IPS-11a (cell line): Measurements from ENCODE around the gene HBG2.
"Not testable (repeated sequence)": the region's sequence is repeated elsewhere in the genome, so short reads cannot be mapped to it uniquely, and the experiment has no call there.

Experiments
- H3K4me3 ChIP-seq: one replicate; pipeline ENCODE4 v1.5.1; 2013; ENCODE audit warnings: low read depth, low read length, control low read depth

The HBG2 gene

GRCh38 chr11:5282628-5283027, 28.0 kb upstream of the HBG2 start:
- H3K4me3 ChIP-seq: no peak overlapping the region

DNA sequence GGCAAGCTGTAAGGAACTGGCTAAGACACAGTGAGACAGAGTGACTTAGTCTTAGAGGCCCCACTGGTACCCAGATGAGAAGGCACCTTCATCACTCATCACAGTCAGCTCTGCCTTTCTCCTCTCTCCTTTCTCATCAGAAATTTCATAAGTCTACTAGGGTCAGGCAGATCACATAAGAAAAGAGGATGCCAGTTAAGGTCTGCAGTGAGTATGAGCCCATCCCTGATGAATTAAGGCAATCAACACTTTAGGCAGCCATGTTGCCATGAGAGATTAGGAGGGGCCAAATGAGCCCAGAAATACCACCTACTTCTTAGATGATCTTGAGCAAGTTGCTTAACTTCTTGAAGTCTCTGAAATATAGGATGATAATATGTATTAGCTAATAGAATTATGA, 27.0 kb upstream of the HBG2 start:
- no peak overlapping the region for H3K4me3 ChIP-seq

DNA sequence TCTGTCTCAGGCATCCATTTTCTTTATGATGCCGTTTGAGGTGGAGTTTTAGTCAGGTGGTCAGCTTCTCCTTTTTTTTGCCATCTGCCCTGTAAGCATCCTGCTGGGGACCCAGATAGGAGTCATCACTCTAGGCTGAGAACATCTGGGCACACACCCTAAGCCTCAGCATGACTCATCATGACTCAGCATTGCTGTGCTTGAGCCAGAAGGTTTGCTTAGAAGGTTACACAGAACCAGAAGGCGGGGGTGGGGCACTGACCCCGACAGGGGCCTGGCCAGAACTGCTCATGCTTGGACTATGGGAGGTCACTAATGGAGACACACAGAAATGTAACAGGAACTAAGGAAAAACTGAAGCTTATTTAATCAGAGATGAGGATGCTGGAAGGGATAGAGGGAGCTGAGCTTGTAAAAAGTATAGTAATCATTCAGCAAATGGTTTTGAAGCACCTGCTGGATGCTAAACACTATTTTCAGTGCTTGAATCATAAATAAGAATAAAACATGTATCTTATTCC, 26.1 kb upstream of the HBG2 start:
- H3K4me3 ChIP-seq: no peak overlapping the region

GRCh38 chr11:5279471-5280090, 25.0 kb upstream of the HBG2 start:
- no peak overlapping the region for H3K4me3 ChIP-seq

- H3K4me3 ChIP-seq: no peak overlapping the region
Observed at GRCh38 chr11:5277807-5278382, 23.3 kb upstream of the HBG2 start.

DNA sequence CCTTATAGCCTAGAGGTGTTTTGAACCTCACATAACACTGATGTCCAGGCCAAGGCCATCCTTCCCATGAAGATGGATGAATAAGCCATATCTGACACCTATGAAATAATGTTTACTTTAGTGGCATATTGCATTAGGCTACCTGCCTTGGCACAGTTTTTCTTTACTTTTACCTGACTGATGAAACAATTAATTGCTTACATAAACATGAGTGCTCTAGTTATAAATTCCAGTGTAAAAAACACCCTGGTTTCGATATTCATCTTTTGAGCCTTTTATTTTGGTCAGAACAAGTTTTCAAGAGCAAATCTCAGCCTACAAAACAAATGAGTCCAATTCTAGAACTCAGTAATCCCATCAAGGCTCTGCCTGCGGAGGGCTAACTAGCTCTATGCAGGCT, 22.1 kb upstream of the HBG2 start:
- no peak overlapping the region for H3K4me3 ChIP-seq

DNA sequence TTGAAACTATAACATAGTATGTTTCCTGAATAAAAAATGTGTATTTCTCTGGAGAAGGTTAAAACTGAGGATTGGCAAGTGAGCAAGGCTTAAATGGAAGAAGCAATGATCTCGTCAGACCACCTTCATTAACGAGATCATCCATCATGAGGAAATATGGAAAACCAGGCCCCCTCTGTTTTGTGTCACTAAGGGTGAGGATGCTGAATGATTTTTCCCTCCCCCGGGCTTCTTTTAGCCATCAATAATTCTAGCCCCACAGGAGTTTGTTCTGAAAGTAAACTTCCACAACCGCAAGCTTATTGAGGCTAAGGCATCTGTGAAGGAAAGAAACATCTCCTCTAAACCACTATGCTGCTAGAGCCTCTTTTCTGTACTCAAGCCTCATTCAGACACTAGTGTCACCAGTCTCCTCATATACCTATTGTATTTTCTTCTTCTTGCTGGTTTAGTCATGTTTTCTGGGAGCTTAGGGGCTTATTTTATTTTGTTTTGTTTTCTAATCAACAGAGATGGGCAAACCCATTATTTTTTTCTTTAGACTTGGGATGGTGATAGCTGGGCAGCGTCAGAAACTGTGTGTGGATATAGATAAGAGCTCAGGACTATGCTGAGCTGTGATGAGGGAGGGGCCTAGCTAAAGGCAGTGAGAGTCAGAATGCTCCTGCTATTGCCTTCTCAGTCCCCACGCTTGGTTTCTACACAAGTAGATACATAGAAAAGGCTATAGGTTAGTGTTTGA, 21.0 kb upstream of the HBG2 start:
- H3K4me3 ChIP-seq: no peak overlapping the region

DNA sequence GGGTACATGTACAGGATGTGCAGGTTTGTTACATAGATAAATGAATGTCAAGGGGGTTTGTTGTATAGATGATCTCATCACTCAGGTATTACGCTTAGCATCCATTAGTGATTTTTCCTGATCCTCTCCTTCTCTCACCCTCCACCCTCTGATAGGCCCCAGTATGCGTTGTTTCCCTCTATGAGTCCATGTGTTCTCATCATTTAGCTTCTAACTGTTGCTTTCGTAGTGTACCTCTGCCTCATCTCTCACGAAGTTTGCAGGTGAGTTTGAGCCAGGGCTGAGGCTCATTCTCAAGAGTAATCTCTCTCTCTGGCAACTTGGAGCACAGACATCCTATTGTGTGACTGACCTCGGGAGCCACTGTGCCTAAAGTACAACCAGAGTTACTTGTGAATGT, 19.8 kb upstream of the HBG2 start:
- no peak overlapping the region for H3K4me3 ChIP-seq

DNA sequence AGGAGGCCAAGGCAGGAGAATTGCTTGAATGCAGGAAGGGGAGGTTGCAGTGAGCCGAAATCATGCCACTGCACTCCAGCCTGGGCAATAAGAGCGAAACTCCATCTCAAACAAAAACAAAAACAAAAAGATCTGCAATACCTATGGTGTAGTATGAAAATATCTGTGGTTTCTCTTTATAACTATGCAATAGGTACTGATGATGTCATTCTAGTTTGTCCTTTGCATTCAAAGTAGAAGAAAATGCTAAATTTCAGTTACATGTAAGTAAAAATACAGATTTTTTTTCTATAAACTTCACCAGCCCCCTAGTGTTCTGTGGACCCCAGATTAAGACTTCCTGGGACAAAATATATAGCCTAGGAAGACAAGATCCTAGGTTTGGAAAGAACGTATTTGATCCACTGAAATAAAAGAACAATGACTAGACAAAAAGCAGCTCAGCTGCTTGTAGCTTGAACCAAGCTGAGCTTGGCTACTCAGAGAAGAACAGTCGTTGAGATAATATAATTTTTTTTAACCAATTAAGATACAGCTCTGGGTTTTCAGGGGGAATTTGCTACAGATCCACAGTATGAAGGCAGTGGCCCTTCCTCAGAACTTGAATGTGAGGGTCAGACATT, 17.9 kb upstream of the HBG2 start:
- H3K4me3 ChIP-seq: no peak overlapping the region

- no peak within 1 kb of the TSS for H3K4me3 ChIP-seq
Observed at GRCh38 chr11:5269715-5270147, 15.2 kb upstream of the HBG2 start, which contains the start of gene HBE1. HBE1 (minus strand) TSS chr11:5269945; CDS start chr11:5269890, 55 bp downstream.

DNA sequence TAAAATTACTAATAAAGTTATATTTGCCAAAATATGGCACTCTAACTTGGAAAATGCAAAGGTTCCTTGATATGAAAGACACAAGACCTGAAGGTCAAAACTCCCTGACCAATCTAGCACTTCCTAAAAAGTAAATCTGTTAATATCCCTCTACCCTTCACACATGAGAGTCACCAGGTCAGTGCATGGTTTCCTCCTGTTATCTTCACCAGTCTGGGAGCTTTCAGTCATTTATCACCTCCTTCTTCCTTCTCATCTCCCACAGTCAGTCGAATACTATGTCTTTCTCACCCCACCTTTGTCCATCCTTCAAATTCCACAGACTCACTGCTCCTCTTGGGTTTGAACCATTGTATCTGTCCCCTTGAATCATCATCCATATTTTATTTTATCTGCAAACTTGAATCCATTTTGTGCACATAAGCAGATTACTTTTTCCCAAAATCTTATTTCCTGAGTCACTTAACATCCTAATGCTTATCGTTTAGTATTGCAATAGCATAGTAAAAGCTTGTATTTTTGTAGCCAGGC, 12.5 kb upstream of the HBG2 start:
- H3K4me3 ChIP-seq: no peak overlapping the region

GRCh38 chr11:5266609-5267008, 12.0 kb upstream of the HBG2 start:
- no peak overlapping the region for H3K4me3 ChIP-seq

- no peak overlapping the region for H3K4me3 ChIP-seq
Observed at GRCh38 chr11:5265832-5266231, 11.3 kb upstream of the HBG2 start.

- H3K4me3 ChIP-seq: no peak overlapping the region
Observed at GRCh38 chr11:5258543-5259262, 4.1 kb upstream of the HBG2 start.

- no peak overlapping the region for H3K4me3 ChIP-seq
Observed at GRCh38 chr11:5257296-5257695, 2.7 kb upstream of the HBG2 start.

GRCh38 chr11:5254023-5254422, 558 bp downstream of the HBG2 start:
- not testable (repeated sequence) for H3K4me3 ChIP-seq

DNA sequence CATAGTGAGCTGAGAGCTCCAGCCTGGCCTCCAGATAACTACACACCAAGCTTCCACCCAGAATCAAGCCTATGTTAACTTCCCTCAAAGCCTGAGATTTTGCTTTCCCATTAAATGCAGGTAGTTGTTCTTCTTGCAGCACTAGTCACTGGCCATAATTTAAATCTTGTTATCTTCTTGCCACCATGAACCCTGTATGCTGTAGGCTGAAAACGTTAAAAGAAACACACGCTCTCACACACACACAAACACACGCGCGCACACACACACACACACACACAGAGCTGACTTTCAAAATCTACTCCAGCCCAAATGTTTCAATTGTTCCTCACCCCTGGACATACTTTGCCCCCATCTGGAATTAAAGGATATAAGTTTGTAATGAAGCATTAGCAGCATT, 1.1 kb downstream of the HBG2 start:
- not testable (repeated sequence) for H3K4me3 ChIP-seq

DNA sequence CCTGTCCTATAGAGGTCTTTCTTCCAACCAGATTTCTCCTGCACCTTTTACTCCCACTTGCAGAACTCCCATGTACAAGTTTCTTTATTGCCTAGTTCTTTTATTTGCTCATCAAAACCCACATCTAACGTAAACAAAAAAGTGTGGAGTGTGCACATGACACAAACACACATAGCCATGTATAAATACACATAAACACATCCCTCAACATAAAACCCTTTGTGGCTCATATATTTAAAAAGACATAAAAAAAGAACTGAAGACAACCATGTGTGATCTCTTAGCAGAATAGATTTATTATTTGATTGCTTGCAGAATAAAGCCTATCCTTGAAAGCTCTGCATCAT, 1.7 kb downstream of the HBG2 start:
- H3K4me3 ChIP-seq: no peak overlapping the region

- no peak overlapping the region for H3K4me3 ChIP-seq
Observed at GRCh38 chr11:5252192-5252918, 2.2 kb downstream of the HBG2 start.

DNA sequence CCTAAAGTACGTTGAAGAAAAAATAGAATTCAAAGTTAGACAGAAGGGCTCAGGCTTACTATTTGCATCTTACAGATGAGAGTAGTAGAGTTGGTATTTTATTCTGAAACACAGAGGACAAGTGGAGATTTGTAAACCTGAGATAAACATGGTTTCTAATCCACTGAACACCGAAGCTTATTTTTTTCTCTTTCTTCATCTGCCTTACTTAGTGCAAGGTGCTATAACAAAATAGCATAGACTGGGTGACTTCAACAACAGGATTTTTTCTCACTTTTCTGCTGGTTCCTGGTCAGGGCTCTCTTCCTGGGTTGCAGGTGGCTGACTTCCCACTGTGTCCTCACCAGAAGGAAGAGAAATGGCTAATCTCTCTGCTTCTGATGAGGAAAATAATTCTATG, 2.8 kb downstream of the HBG2 start:
- no peak overlapping the region for H3K4me3 ChIP-seq
